ENCODE data around the gene NR1I3. TPM values are rescaled to one million over a fixed set of nuclear protein-coding genes. Genes with fewer than 3 reads are reported as not detected.
A peak's percentile ranks its signal among the peaks of the same experiment; 100 is the strongest.
"Not testable (repeated sequence)": the region's sequence is repeated elsewhere in the genome, so short reads cannot be mapped to it uniquely, and the experiment has no call there.

The NR1I3 gene
- polyA plus RNA-seq, 4 donors = 1.9 to 3.5 (median 2.8) TPM

GRCh38 chr1:161251579-161251978 is 13.6 kb upstream of the NR1I3 start:
- DNase-seq (ENCODE audit: low read depth in 4 of 4, low spot score in 3 of 4) = no peak

GRCh38 chr1:161250829-161251228 is 12.8 kb upstream of the NR1I3 start:
- DNase-seq (ENCODE audit: low read depth in 4 of 4, low spot score in 3 of 4) = no peak

DNA sequence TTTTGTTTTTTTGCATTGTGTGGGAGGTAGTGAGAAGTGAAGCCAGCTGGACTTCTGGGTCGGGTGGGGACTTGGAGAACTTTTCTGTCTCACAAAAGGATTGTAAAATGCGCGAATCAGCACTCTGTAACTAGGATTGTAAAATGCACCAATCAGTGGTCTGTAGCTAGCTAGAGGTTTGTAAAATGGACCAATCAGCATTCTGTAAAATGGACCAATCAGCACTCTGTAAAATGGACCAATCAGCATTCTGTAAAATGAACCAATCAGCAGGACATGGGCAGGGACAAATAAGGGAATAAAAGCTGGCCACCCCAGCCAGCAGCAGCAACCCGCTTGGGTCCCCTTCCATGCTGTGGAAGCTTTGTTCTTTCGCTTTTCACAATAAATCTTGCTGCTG is 12.1 kb upstream of the NR1I3 start:
- not testable (repeated sequence) for DNase-seq (ENCODE audit: low read depth in 4 of 4, low spot score in 3 of 4)

DNA sequence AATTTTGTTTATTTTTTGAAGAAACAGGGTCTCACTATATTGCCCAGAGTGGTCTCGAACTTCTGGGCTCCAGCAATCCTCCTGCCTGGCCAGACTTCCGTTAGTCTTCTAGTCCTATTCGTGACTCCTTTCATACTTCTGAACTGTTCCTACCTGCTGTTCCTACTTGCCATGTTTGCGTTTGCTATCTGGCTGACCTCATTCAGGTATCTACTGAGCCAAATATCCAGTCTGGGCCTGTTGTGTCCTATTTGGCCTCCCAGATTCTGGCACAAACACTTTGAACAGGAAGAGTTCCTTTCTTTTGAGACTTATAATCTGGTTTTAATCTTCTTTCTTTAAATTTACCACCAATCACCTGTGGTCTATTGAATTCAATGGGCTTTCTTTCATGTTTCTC is 6.9 kb upstream of the NR1I3 start:
- no peak for DNase-seq (ENCODE audit: low read depth in 4 of 4, low spot score in 3 of 4)

- DNase-seq (ENCODE audit: low read depth in 4 of 4, low spot score in 3 of 4) = no peak
Observed at GRCh38 chr1:161242313-161242712, 4.3 kb upstream of the NR1I3 start.

- DNase-seq (ENCODE audit: low read depth in 4 of 4, low spot score in 3 of 4) = no peak
Observed at GRCh38 chr1:161241682-161242081, 3.7 kb upstream of the NR1I3 start.

GRCh38 chr1:161235957-161236775 is 1.8 kb downstream of the NR1I3 start:
- DNase-seq (ENCODE audit: low read depth in 4 of 4, low spot score in 3 of 4) = no peak

GRCh38 chr1:161233102-161233501 is 4.9 kb downstream of the NR1I3 start:
- DNase-seq (ENCODE audit: low read depth in 4 of 4, low spot score in 3 of 4) = no peak

DNA sequence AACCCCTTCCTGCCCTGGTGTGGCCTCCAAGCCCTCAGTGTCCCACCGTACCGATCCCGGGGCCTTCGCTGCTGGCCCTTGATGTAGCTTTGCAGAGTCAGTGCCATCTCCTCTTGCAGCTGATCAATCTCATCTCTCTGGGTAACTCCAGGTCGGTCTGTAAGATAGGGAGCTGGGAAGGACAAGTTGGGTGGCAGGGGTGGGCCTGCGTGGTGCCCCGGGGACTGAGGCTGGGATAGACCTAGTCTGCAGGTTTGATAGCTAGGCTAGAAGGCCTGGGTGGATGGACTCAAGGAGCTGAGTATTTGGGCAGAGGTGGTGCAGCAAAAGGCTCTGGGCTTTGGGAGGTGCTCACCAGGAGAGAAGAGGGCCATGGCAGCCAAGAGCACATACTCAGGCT is 7.2 kb downstream of the NR1I3 start:
- DNase-seq (ENCODE audit: low read depth in 4 of 4, low spot score in 3 of 4) = no peak

- no peak for DNase-seq (ENCODE audit: low read depth in 4 of 4, low spot score in 3 of 4)
Observed at GRCh38 chr1:161229896-161230295, 8.1 kb downstream of the NR1I3 start.

- DNase-seq (ENCODE audit: low read depth in 4 of 4, low spot score in 3 of 4) = no peak
Observed at GRCh38 chr1:161228032-161228431, 10.0 kb downstream of the NR1I3 start.

- peak in 1 of 4 donors; percentile 53 for DNase-seq (ENCODE audit: low read depth in 4 of 4, low spot score in 3 of 4)
Observed at GRCh38 chr1:161227196-161227871, 10.7 kb downstream of the NR1I3 start.

DNA sequence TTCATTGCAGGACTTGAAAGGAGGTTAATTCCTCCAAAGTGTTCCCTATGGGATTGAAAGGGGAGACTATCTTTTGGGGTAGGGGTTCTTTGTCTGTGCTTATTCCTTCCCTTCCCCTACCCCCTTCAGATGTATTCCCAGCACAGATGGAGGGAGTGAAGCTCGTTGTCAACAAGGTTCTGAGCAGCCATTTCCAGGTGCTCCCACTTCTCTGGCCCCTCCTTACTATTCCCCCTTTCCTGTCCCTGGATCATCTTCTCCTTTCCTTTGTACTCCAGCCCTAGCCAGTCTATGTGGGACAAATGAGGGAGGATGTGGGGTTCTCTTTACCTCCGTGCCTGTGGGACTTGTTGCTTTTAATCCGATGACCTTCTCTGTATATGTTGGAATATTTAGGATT is 11.2 kb downstream of the NR1I3 start:
- no peak for DNase-seq (ENCODE audit: low read depth in 4 of 4, low spot score in 3 of 4)

DNA sequence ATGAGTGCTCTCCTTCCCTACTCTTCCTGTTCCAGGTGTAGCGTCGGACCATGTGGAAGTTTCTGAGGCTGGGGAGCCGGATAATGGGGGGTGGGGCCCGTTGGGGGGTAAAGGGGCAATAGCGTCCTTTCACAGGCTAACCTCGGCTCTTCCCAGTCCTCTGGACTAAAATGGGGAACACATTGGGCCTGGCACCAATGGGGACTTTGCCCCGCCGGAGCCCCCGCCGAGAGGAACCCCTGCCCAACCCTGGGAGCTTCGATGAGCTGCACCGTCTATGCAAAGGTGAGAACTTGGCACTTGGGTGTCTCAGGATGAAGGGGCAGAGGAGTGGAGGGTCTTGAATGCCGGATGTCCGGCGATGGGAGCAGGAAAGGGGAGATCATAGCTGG is 11.7 kb downstream of the NR1I3 start:
- no peak for DNase-seq (ENCODE audit: low read depth in 4 of 4, low spot score in 3 of 4)

- peak; percentile 89 to 95 (median 92) for DNase-seq (ENCODE audit: low read depth in 4 of 4, low spot score in 3 of 4)
Observed at GRCh38 chr1:161225534-161226319, 12.3 kb downstream of the NR1I3 start, which contains the start of gene TOMM40L. Gene TOMM40L, plus strand, starts transcription at chr1:161226060. Its CDS starts 430 bp downstream, at chr1:161226490.

- no peak for DNase-seq (ENCODE audit: low read depth in 4 of 4, low spot score in 3 of 4)
Observed at GRCh38 chr1:161225178-161225533, 12.8 kb downstream of the NR1I3 start.

DNA sequence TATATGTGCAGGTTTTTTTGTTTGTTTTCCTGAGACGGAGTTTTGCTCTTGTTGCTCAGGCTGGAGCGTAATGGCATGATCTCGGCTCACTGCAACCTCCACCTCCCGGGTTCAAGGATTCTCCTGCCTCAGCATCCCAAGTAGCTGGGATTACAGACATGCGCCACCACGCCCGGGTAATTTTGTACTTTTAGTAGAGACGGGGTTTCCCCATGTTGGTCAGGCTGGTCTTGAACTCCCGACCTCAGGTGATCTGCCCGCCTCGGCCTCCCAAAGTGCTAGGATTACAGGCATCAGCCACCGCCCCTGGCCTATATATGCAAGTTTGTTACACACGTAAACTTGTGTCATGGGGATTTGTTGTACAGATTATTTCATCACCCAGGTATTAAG is 13.3 kb downstream of the NR1I3 start:
- DNase-seq (ENCODE audit: low read depth in 4 of 4, low spot score in 3 of 4) = not testable (repeated sequence)

DNA sequence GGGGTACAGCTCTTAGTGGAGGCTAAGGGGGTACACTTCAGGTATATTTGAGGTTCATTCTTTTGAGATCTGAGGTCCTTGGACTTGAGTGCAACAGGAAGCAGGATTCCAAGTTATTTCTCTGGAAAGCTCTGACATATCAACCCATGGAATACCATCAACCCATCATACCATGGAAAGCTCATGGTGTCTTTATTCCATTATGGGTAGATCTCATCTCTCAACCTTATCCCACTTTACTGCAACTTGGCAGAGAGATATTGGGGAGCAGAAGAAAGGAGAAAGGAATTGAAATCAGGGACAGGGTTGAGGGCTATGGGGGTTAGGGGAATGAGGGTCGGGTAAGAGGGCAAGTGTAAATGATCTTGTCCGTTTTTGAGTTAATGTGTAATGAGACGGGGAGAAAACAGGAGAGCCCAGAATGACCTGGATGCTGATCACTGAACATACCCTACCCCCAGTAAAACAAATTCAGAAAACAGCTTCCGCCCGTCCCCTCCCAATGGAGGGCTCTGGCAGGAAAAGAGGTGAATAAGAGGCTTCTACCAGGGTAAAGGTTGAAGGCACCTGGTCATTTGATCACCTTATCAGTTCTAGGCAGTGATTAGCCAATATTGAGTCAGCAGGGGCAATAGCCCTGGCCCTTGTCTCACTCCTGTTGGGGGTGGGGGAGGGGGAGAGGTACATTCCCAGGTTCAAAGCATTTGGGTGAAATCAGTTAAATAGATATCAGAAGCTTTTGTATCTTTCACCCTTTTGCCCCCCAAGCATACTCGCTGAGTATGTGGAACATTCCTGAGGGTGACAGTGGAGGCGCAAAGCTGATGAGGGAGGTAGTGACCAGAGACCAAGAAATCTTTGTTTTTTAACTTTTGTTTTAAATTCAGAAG is 14.0 kb downstream of the NR1I3 start:
- DNase-seq (ENCODE audit: low read depth in 4 of 4, low spot score in 3 of 4) = no peak

GRCh38 chr1:161222175-161223019 is 15.6 kb downstream of the NR1I3 start:
- no peak for DNase-seq (ENCODE audit: low read depth in 4 of 4, low spot score in 3 of 4)
